ENCODE measurements around the gene STAT4.

Gene STAT4

GRCh38 chr2:191150600-191151330, at the start of gene STAT4:
Gene STAT4, minus strand, starts transcription at chr2:191150994. Its CDS starts 2,791 bp downstream, at chr2:191148203.
- DNase-seq (ENCODE audit: low spot score), result no peak

- DNase-seq (ENCODE audit: low spot score), result no peak
Observed at GRCh38 chr2:191199929-191200512, 49.2 kb upstream of the STAT4 start.

- no peak for DNase-seq (ENCODE audit: low spot score)
Observed at GRCh38 chr2:191198271-191198670, 47.5 kb upstream of the STAT4 start.

GRCh38 chr2:191197096-191197495, 46.3 kb upstream of the STAT4 start:
- DNase-seq (ENCODE audit: low spot score), result no peak

GRCh38 chr2:191195021-191195420, 44.2 kb upstream of the STAT4 start:
- no peak for DNase-seq (ENCODE audit: low spot score)

- DNase-seq (ENCODE audit: low spot score), result no peak
Observed at GRCh38 chr2:191190861-191191552, 40.2 kb upstream of the STAT4 start.

- DNase-seq (ENCODE audit: low spot score), result no peak
Observed at GRCh38 chr2:191190435-191190834, 39.6 kb upstream of the STAT4 start.

GRCh38 chr2:191189112-191189635, 38.4 kb upstream of the STAT4 start:
- DNase-seq (ENCODE audit: low spot score), result no peak

GRCh38 chr2:191188550-191189093, 37.8 kb upstream of the STAT4 start:
- no peak for DNase-seq (ENCODE audit: low spot score)

- DNase-seq (ENCODE audit: low spot score), result no peak
Observed at GRCh38 chr2:191187105-191187829, 36.5 kb upstream of the STAT4 start.

- no peak for DNase-seq (ENCODE audit: low spot score)
Observed at GRCh38 chr2:191184457-191184856, 33.7 kb upstream of the STAT4 start.

GRCh38 chr2:191183516-191183915, 32.7 kb upstream of the STAT4 start:
- DNase-seq (ENCODE audit: low spot score), result no peak

- DNase-seq (ENCODE audit: low spot score), result no peak
Observed at GRCh38 chr2:191183081-191183480, 32.3 kb upstream of the STAT4 start.

GRCh38 chr2:191180713-191181112, 29.9 kb upstream of the STAT4 start:
- no peak for DNase-seq (ENCODE audit: low spot score)

- DNase-seq (ENCODE audit: low spot score), result no peak
Observed at GRCh38 chr2:191180276-191180675, 29.5 kb upstream of the STAT4 start.

GRCh38 chr2:191178806-191179514, 28.2 kb upstream of the STAT4 start:
- DNase-seq (ENCODE audit: low spot score), result no peak

GRCh38 chr2:191177751-191178736, 27.2 kb upstream of the STAT4 start:
- no peak for DNase-seq (ENCODE audit: low spot score)

- no peak for DNase-seq (ENCODE audit: low spot score)
Observed at GRCh38 chr2:191176801-191177438, 26.1 kb upstream of the STAT4 start.

GRCh38 chr2:191176305-191176704, 25.5 kb upstream of the STAT4 start:
- no peak for DNase-seq (ENCODE audit: low spot score)

- no peak for DNase-seq (ENCODE audit: low spot score)
Observed at GRCh38 chr2:191174442-191174841, 23.6 kb upstream of the STAT4 start.
